Neural progenitor cell (in vitro differentiated cells): ENCODE measurements around the gene DNAH5. TPM values are rescaled to one million over a fixed set of nuclear protein-coding genes. Genes with fewer than 3 reads are reported as not detected.

ENCODE experiments used
- DNase-seq: peaks from one replicate; pipeline ENCODE4 v3.0.0-alpha.2; 2016; ENCODE audit warnings: low spot score
- H2AFZ ChIP-seq: fragments of 200-600 bp; sonication (generic); replicated peaks from 2 replicates; pipeline ENCODE4 v1.6.1; 2016; ENCODE audit warnings: antibody characterized with exemption
- H3F3A ChIP-seq: fragments of 200-600 bp; sonication (generic); 2 replicates; pipeline ENCODE4 v1.6.1; 2016; ENCODE audit warnings: antibody characterized with exemption, low read depth
- H3K27ac ChIP-seq: fragments of 200-600 bp; sonication (generic); 2 replicates; pipeline ENCODE4 v1.5.1; 2016; ENCODE audit warnings: mild to moderate bottlenecking
- H3K27me3 ChIP-seq: fragments of 200-600 bp; sonication (generic); 2 replicates; pipeline ENCODE4 v1.6.1; 2016; ENCODE audit warnings: mild to moderate bottlenecking, moderate library complexity
- H3K36me3 ChIP-seq: fragments of 200-600 bp; sonication (generic); 2 replicates; pipeline ENCODE4 v1.5.1; 2016
- H3K4me1 ChIP-seq: fragments of 200-600 bp; sonication (generic); 2 replicates; pipeline ENCODE4 v1.6.1; 2016; ENCODE audit warnings: mixed run types
- H3K4me2 ChIP-seq: fragments of 200-600 bp; sonication (generic); 2 replicates; pipeline ENCODE4 v1.6.1; 2016
- H3K4me3 ChIP-seq: fragments of 200-600 bp; sonication (generic); 2 replicates; pipeline ENCODE4 v1.5.1; 2016
- H3K79me2 ChIP-seq: fragments of 200-600 bp; sonication (generic); 2 replicates; pipeline ENCODE4 v1.6.1; 2016; ENCODE audit warnings: low read depth
- H3K9ac ChIP-seq: fragments of 200-600 bp; sonication (generic); 2 replicates; pipeline ENCODE4 v1.6.1; 2016
- H3K9me3 ChIP-seq: fragments of 200-600 bp; sonication (generic); 2 replicates; pipeline ENCODE4 v1.5.1; 2016; ENCODE audit warnings: low read depth
- H4K20me1 ChIP-seq: fragments of 200-600 bp; sonication (generic); 2 replicates; pipeline ENCODE4 v1.6.1; 2016; ENCODE audit warnings: low read depth
- H3K27ac Mint-ChIP-seq: 3 replicates; pipeline ENCODE4 v1.8.0; 2021; ENCODE audit warnings: mixed read lengths
- H3K27me3 Mint-ChIP-seq: 2 replicates; pipeline ENCODE4 v1.8.0; 2022; ENCODE audit warnings: low read depth, mild to moderate bottlenecking, inconsistent platforms, moderate library complexity, mixed read lengths; ENCODE audit not compliant: insufficient read depth
- H3K36me3 Mint-ChIP-seq: 3 replicates; pipeline ENCODE4 v1.8.0; 2021; ENCODE audit warnings: mixed read lengths
- H3K4me1 Mint-ChIP-seq: 3 replicates; pipeline ENCODE4 v1.8.0; 2021; ENCODE audit warnings: mixed read lengths
- H3K4me3 Mint-ChIP-seq: 3 replicates; pipeline ENCODE4 v1.8.0; 2021; ENCODE audit warnings: mild to moderate bottlenecking, moderate library complexity, mixed read lengths
- H3K9me3 Mint-ChIP-seq: 3 replicates; pipeline ENCODE4 v1.8.0; 2020; ENCODE audit warnings: mixed read lengths
- CTCF ChIP-seq: fragments of 200-600 bp; sonication (generic); IDR thresholded peaks from 2 replicates; pipeline ENCODE4 v1.5.1; 2017; ENCODE audit warnings: antibody characterized with exemption, mild to moderate bottlenecking
- EZH2 ChIP-seq: fragments of 200-600 bp; sonication (generic); IDR thresholded peaks from 2 replicates; pipeline ENCODE4 v1.6.1; 2017; ENCODE audit warnings: antibody characterized with exemption, mild to moderate bottlenecking, moderate library complexity
- EZH2phosphoT487 ChIP-seq: fragments of 200-600 bp; sonication (generic); IDR thresholded peaks from 2 replicates; pipeline ENCODE4 v1.6.1; 2017; ENCODE audit warnings: antibody characterized with exemption
- total RNA-seq: library from RNA; depleted of rRNA; stranded (reverse); fragments of >200 nt; gene quantifications from 2 replicates; pipeline ENCODE4 v1.2.3, GENCODE V29; 2015; ENCODE audit warnings: low replicate concordance

The DNAH5 gene
- total RNA-seq, 1 donor from 2014 or later, result 0.39 TPM

DNA sequence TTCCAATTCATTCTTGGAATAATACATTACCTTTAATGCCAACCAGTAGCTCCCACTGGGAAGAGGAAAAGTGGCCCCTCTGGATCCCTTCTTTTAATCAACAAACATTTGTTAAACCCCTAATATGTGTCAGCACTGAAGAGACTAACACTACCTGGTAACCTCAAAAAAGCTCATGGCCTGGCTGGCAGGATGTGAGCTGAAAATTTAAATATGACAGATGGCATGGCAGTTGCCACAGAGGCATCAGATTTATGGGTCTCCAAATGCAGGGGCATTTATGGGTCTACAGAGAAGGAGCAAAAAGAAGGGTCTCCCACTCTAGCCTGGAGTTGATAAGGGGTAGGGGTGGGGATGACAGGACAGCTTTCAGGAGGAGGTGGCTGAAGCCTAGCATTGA, 12.5 kb downstream of the DNAH5 start:
- no peak overlapping the region for H3K4me2 ChIP-seq
- no peaks in the 10 kb centered on the region for H3K36me3 Mint-ChIP-seq
- no peak overlapping the region for H3K4me3 Mint-ChIP-seq
- no peaks in the 10 kb centered on the region for H3K27me3 Mint-ChIP-seq
- no peak overlapping the region for H3K9ac ChIP-seq
- peaks cover 16% of the 10 kb centered on the region for H3K4me1 Mint-ChIP-seq
- no peak overlapping the region for H3K4me3 ChIP-seq
- peaks cover 10% of the 10 kb centered on the region for H3K9me3 Mint-ChIP-seq
- peaks cover 3% of the 10 kb centered on the region for H3K4me1 ChIP-seq
- H3K27me3 ChIP-seq, result peaks cover 11% of the 10 kb centered on the region
- no peaks in the 10 kb centered on the region for H3K79me2 ChIP-seq
- TF ChIP-seq CTCF, result no peak
- TF ChIP-seq EZH2phosphoT487, result no peak
- TF ChIP-seq EZH2, result no peak
- H3K36me3 ChIP-seq, result no peaks in the 10 kb centered on the region
- no peak for DNase-seq
- no peaks in the 10 kb centered on the region for H3F3A ChIP-seq
- no peaks in the 10 kb centered on the region for H4K20me1 ChIP-seq
- H3K27ac Mint-ChIP-seq, result no peak overlapping the region
- H3K27ac ChIP-seq, result no peak overlapping the region
- no peaks in the 10 kb centered on the region for H3K9me3 ChIP-seq
- no peak overlapping the region for H2AFZ ChIP-seq

DNA sequence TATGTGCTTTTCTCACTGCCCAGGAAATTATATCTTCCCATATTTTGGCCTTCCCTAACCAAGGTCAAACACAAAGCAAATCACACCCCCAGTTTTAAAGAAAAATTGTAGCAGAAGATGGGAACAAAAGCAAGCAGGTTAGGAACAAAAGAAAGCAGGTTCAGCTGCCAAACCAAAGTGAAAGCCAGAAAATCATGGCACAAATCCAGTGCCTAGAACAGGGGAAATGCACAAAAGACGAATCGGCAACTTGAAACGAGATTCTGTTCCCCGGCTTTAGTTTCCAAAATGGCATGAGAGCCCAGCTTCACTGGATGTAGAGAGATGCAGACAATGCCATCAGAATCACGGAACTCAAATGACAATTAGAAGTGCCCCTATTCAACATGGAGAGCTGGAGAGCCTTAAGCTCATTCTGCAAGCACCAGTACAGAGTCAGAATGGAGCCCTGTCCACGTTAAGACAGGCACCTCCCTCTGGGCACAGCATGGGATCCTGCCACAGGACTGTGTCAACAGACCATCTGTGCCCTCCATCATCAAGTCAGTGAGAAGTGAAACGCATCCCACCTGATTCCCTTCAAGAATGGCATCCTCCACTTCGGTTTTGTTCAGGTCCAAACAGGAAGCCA, 13.8 kb downstream of the DNAH5 start:
- no peaks in the 10 kb centered on the region for H3K9me3 ChIP-seq
- no peak overlapping the region for H2AFZ ChIP-seq
- no peaks in the 10 kb centered on the region for H3K36me3 ChIP-seq
- no peak overlapping the region for H3K9ac ChIP-seq
- no peaks in the 10 kb centered on the region for H3K27me3 Mint-ChIP-seq
- TF ChIP-seq EZH2 (no peak), CTCF (no peak), EZH2phosphoT487 (no peak)
- H4K20me1 ChIP-seq, result no peaks in the 10 kb centered on the region
- no peaks in the 10 kb centered on the region for H3K27me3 ChIP-seq
- H3K79me2 ChIP-seq, result no peaks in the 10 kb centered on the region
- H3K4me3 Mint-ChIP-seq, result no peak overlapping the region
- no peak overlapping the region for H3K27ac ChIP-seq
- H3K27ac Mint-ChIP-seq, result no peak overlapping the region
- no peak for DNase-seq
- H3K36me3 Mint-ChIP-seq, result no peaks in the 10 kb centered on the region
- peaks cover 10% of the 10 kb centered on the region for H3K4me1 Mint-ChIP-seq
- peaks cover 10% of the 10 kb centered on the region for H3K9me3 Mint-ChIP-seq
- peaks cover 3% of the 10 kb centered on the region for H3K4me1 ChIP-seq
- H3K4me2 ChIP-seq, result no peak overlapping the region
- H3F3A ChIP-seq, result no peaks in the 10 kb centered on the region
- H3K4me3 ChIP-seq, result no peak overlapping the region

DNA sequence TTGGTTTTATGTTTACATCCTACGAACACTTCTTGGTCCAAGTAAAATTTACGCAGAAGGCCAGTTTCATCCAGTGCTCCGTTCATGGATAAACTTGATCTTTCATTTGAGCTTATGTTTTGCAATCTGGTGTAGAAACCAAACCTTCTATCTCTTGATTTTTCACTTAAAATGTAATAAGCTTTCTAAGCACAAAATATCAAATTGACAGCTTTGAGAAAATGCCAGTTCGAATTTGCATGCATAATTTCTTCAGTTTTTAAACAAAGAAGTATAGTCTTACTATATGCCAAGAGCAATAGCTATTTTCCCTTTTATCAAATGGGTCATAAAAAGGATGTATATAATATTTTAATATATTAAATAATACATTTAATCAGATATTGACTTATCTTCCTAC, 17.8 kb downstream of the DNAH5 start:
- Histone ChIP-seq H3K9me3 (no peaks in the 10 kb centered on the region), H3K36me3 (no peaks in the 10 kb centered on the region), H3K4me1 (no peaks in the 10 kb centered on the region), H3K79me2 (no peaks in the 10 kb centered on the region), H3K9ac (no peak overlapping the region), H3K4me3 (no peak overlapping the region), H3K4me2 (no peak overlapping the region), H2AFZ (no peak overlapping the region), H3K27me3 (no peaks in the 10 kb centered on the region), H3F3A (no peaks in the 10 kb centered on the region), H3K27ac (no peak overlapping the region), H4K20me1 (no peaks in the 10 kb centered on the region)
- DNase-seq, result no peak
- Mint-ChIP-seq H3K4me3 (no peak overlapping the region), H3K9me3 (no peaks in the 10 kb centered on the region), H3K27ac (no peak overlapping the region), H3K36me3 (no peaks in the 10 kb centered on the region), H3K27me3 (no peaks in the 10 kb centered on the region), H3K4me1 (no peaks in the 10 kb centered on the region)
- TF ChIP-seq EZH2phosphoT487 (no peak), CTCF (no peak), EZH2 (no peak)
